ENCODE results near the gene CAMTA1.

DNA sequence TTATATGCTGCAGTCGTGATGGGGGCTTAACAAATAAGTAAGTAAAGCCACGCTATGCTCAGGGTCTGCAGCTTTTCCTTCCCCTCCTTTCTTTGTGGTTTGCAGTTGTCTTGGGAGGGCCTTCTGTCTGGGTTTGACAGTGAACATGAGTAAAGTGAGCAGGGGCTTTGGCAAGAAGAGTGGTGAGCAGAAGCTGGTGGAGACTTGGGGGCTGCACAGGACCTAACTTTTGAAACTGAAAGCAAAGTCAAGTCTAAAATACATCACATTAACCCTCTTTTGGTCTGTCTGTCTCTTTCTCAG is 617.2 kb downstream of the CAMTA1 start:
- TF ChIP-seq EZH2phosphoT487 (conservative IDR thresholded peaks at IDR 0.05; ENCODE audit: low read length): no peak
- TF ChIP-seq, protein P1, sequence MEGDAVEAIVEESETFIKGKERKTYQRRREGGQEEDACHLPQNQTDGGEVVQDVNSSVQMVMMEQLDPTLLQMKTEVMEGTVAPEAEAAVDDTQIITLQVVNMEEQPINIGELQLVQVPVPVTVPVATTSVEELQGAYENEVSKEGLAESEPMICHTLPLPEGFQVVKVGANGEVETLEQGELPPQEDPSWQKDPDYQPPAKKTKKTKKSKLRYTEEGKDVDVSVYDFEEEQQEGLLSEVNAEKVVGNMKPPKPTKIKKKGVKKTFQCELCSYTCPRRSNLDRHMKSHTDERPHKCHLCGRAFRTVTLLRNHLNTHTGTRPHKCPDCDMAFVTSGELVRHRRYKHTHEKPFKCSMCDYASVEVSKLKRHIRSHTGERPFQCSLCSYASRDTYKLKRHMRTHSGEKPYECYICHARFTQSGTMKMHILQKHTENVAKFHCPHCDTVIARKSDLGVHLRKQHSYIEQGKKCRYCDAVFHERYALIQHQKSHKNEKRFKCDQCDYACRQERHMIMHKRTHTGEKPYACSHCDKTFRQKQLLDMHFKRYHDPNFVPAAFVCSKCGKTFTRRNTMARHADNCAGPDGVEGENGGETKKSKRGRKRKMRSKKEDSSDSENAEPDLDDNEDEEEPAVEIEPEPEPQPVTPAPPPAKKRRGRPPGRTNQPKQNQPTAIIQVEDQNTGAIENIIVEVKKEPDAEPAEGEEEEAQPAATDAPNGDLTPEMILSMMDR (IDR thresholded peaks at IDR 0.05; ENCODE audit: insufficient read depth, low read length, poor library complexity, severe bottlenecking): no peak

Data from SU-DHL-6 (cell line).